ENCODE results near the gene NUBPL.

NUBPL gene

DNA sequence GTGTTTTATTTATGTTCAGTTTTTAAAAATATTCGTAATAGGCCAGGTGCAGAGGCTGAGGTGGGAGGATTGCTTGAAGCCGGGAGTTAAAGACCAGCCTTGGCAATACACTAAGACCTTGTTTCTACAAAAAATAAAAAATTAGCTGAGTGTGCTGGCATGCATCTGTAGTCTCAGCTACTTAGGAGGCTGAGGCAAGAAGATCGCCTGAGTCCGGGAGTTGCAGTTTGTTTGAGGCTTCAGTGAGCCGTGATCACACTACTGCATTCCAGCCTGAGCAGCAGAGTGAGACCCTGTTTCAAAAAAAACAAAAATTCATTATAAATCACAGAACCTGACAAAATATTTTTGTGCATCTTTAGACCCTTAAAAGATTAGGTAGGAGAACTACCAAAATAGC is 275.8 kb downstream of the NUBPL start:
- H3K9me2 ChIP-seq (replicated peaks; ENCODE audit: control insufficient read depth, low read length): no peaks in the 10 kb centered on the region
- H3K27me3 ChIP-seq (ENCODE audit: control insufficient read depth, low read length): no peaks in the 10 kb centered on the region
- H3F3A ChIP-seq (ENCODE audit: control insufficient read depth, insufficient read depth): no peaks in the 10 kb centered on the region
- TF ChIP-seq CTCF (IDR thresholded peaks at IDR 0.05; ENCODE audit: low read depth, low read length, poor library complexity, severe bottlenecking): no peak
- TF ChIP-seq EZH2phosphoT487 (IDR thresholded peaks at IDR 0.05; ENCODE audit: borderline replicate concordance, low read length): no peak
- no peaks in the 10 kb centered on the region for H3K9me3 ChIP-seq (ENCODE audit: control insufficient read depth, insufficient read depth, low read length)
- H3K36me3 ChIP-seq (ENCODE audit: control insufficient read depth, low read length): no peaks in the 10 kb centered on the region
- no peaks in the 10 kb centered on the region for H3K79me2 ChIP-seq (ENCODE audit: control insufficient read depth, low read length)
- H3K27ac ChIP-seq (ENCODE audit: low read depth, low read length): no peak overlapping the region
- H4K20me1 ChIP-seq (ENCODE audit: control insufficient read depth, insufficient read depth, low read depth, low read length): no peaks in the 10 kb centered on the region
- H3K4me1 ChIP-seq (ENCODE audit: control insufficient read depth, low read length): no peaks in the 10 kb centered on the region
- no peak overlapping the region for H3K4me3 ChIP-seq (ENCODE audit: low read length)
- no peak overlapping the region for H3K4me2 ChIP-seq (ENCODE audit: low read length)

GRCh38 chr14:31842899-31843298 is 281.7 kb downstream of the NUBPL start:
- Histone ChIP-seq H3K9me2 (replicated peaks; ENCODE audit: control insufficient read depth, low read length) (no peaks in the 10 kb centered on the region), H3K4me2 (ENCODE audit: low read length) (no peak overlapping the region)

GRCh38 chr14:31843361-31844091 is 282.3 kb downstream of the NUBPL start:
- Histone ChIP-seq H3K27ac (ENCODE audit: low read depth, low read length) (no peak overlapping the region), H3K4me1 (ENCODE audit: control insufficient read depth, low read length) (no peaks in the 10 kb centered on the region), H3K4me3 (ENCODE audit: low read length) (no peak overlapping the region), H3K9me3 (ENCODE audit: control insufficient read depth, insufficient read depth, low read length) (no peaks in the 10 kb centered on the region), H3F3A (ENCODE audit: control insufficient read depth, insufficient read depth) (no peaks in the 10 kb centered on the region), H3K36me3 (ENCODE audit: control insufficient read depth, low read length) (no peaks in the 10 kb centered on the region), H3K79me2 (ENCODE audit: control insufficient read depth, low read length) (no peaks in the 10 kb centered on the region), H3K27me3 (ENCODE audit: control insufficient read depth, low read length) (no peaks in the 10 kb centered on the region), H3K4me2 (ENCODE audit: low read length) (no peak overlapping the region), H4K20me1 (ENCODE audit: control insufficient read depth, insufficient read depth, low read depth, low read length) (no peaks in the 10 kb centered on the region), H3K9me2 (replicated peaks; ENCODE audit: control insufficient read depth, low read length) (no peaks in the 10 kb centered on the region)
- TF ChIP-seq EZH2phosphoT487 (IDR thresholded peaks at IDR 0.05; ENCODE audit: borderline replicate concordance, low read length) (no peak), CTCF (IDR thresholded peaks at IDR 0.05; ENCODE audit: low read depth, low read length, poor library complexity, severe bottlenecking) (no peak)

More at GRCh38 chr14:31842899-31843298, 281.7 kb downstream of the NUBPL start:
- Histone ChIP-seq H3K27ac (ENCODE audit: low read depth, low read length) (no peak overlapping the region), H3K4me1 (ENCODE audit: control insufficient read depth, low read length) (no peaks in the 10 kb centered on the region), H3K36me3 (ENCODE audit: control insufficient read depth, low read length) (no peaks in the 10 kb centered on the region), H4K20me1 (ENCODE audit: control insufficient read depth, insufficient read depth, low read depth, low read length) (no peaks in the 10 kb centered on the region), H3K9me3 (ENCODE audit: control insufficient read depth, insufficient read depth, low read length) (no peaks in the 10 kb centered on the region), H3K79me2 (ENCODE audit: control insufficient read depth, low read length) (no peaks in the 10 kb centered on the region), H3F3A (ENCODE audit: control insufficient read depth, insufficient read depth) (no peaks in the 10 kb centered on the region), H3K27me3 (ENCODE audit: control insufficient read depth, low read length) (no peaks in the 10 kb centered on the region), H3K4me3 (ENCODE audit: low read length) (no peak overlapping the region)
- TF ChIP-seq EZH2phosphoT487 (IDR thresholded peaks at IDR 0.05; ENCODE audit: borderline replicate concordance, low read length) (no peak), CTCF (IDR thresholded peaks at IDR 0.05; ENCODE audit: low read depth, low read length, poor library complexity, severe bottlenecking) (no peak)

All from DOHH2 (cell line).